Endothelial cell (in vitro differentiated cells): ENCODE data around the gene SFTPA2. TPM values are rescaled to one million over a fixed set of nuclear protein-coding genes. Genes with fewer than 3 reads are reported as not detected.
"Not testable (repeated sequence)": the region's sequence is repeated elsewhere in the genome, so short reads cannot be mapped to it uniquely, and the experiment has no call there.

Experiments used
- DNase-seq: peaks from one replicate; pipeline ENCODE4 v3.0.0; 2021; ENCODE audit warnings: low spot score
- H3K27ac Mint-ChIP-seq: one replicate; pipeline ENCODE4 v1.8.0; 2021; ENCODE audit warnings: mixed read lengths, inconsistent platforms; ENCODE audit not compliant: unreplicated experiment
- H3K27me3 Mint-ChIP-seq: one replicate; pipeline ENCODE4 v1.8.0; 2021; ENCODE audit warnings: mild to moderate bottlenecking, moderate library complexity, mixed read lengths, inconsistent platforms; ENCODE audit not compliant: unreplicated experiment
- H3K36me3 Mint-ChIP-seq: one replicate; pipeline ENCODE4 v1.8.0; 2021; ENCODE audit warnings: mild to moderate bottlenecking, low read depth, mixed read lengths, inconsistent platforms; ENCODE audit not compliant: unreplicated experiment
- H3K4me1 Mint-ChIP-seq: one replicate; pipeline ENCODE4 v1.8.0; 2021; ENCODE audit warnings: mild to moderate bottlenecking, mixed read lengths, inconsistent platforms; ENCODE audit not compliant: unreplicated experiment
- H3K4me3 Mint-ChIP-seq: one replicate; pipeline ENCODE4 v1.8.0; 2021; ENCODE audit warnings: mild to moderate bottlenecking, mixed read lengths, inconsistent platforms; ENCODE audit not compliant: unreplicated experiment
- H3K9me3 Mint-ChIP-seq: one replicate; pipeline ENCODE4 v1.8.0; 2021; ENCODE audit warnings: mixed read lengths, inconsistent platforms; ENCODE audit not compliant: unreplicated experiment
- CTCF ChIP-seq: fragments of 200-600 bp; sonication (generic); IDR thresholded peaks from one replicate; pipeline ENCODE4 v1.5.0; 2021; ENCODE audit warnings: antibody characterized with exemption; ENCODE audit not compliant: unreplicated experiment
- total RNA-seq: library from RNA; stranded (reverse); fragmentation: NEBNext Ultra II Directional; extraction: Animal tissue kit (Norgen Biotek cat#: 25700); gene quantifications from one replicate; pipeline ENCODE4 v1.2.1, GENCODE V29; 2021; ENCODE audit not compliant: unreplicated experiment

SFTPA2 gene
- total RNA-seq, 1 donor from 2014 or later, result not detected

- no peak for DNase-seq
Measured at GRCh38 chr10:79561257-79561656, 1.1 kb upstream of the SFTPA2 start.

DNA sequence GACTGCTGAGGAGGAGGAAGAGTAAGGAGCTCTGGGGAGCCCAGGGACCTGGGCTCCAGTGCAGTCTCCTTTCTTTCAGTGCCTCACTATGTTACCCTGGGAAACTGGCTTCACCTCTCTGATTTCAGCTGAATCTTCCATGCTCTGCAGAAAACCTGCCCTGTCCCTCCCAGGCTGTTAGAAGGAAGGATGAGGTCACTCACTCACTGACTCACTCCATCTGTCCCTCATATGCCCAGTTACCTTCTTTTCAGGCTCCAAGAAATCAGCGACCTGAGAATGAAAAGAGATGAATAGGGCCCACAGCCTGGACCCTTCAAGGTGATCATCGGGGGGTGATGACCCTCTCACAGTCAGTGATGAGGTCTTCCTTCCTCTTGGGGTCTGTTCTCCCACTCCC is 481 bp downstream of the SFTPA2 start:
- H3K4me1 Mint-ChIP-seq, result no peaks in the 10 kb centered on the region
- no peak overlapping the region for H3K27ac Mint-ChIP-seq
- H3K27me3 Mint-ChIP-seq, result peaks cover 2% of the 10 kb centered on the region
- no peak for TF ChIP-seq CTCF
- no peaks in the 10 kb centered on the region for H3K36me3 Mint-ChIP-seq
- no peaks in the 10 kb centered on the region for H3K9me3 Mint-ChIP-seq
- no peak for DNase-seq
- no peak overlapping the region for H3K4me3 Mint-ChIP-seq

More at GRCh38 chr10:79561257-79561656, 1.1 kb upstream of the SFTPA2 start:
- H3K9me3 Mint-ChIP-seq, result no peaks in the 10 kb centered on the region
- no peaks in the 10 kb centered on the region for H3K4me1 Mint-ChIP-seq
- no peak for TF ChIP-seq CTCF
- H3K36me3 Mint-ChIP-seq, result no peaks in the 10 kb centered on the region
- H3K27ac Mint-ChIP-seq, result no peak overlapping the region
- peaks cover 2% of the 10 kb centered on the region for H3K27me3 Mint-ChIP-seq
- no peak overlapping the region for H3K4me3 Mint-ChIP-seq

GRCh38 chr10:79556961-79557360 is 3.2 kb downstream of the SFTPA2 start:
- not testable (repeated sequence) for H3K4me3 Mint-ChIP-seq, H3K27me3 Mint-ChIP-seq, H3K9me3 Mint-ChIP-seq, H3K36me3 Mint-ChIP-seq, H3K4me1 Mint-ChIP-seq, DNase-seq, H3K27ac Mint-ChIP-seq

GRCh38 chr10:79555354-79556309 is 4.6 kb downstream of the SFTPA2 start:
- no peak for TF ChIP-seq CTCF
- Mint-ChIP-seq H3K36me3 (no peaks in the 10 kb centered on the region), H3K27ac (no peak overlapping the region), H3K4me1 (peaks cover 3% of the 10 kb centered on the region), H3K4me3 (no peak overlapping the region), H3K27me3 (peaks cover 2% of the 10 kb centered on the region), H3K9me3 (no peaks in the 10 kb centered on the region)
- DNase-seq, result no peak

DNA sequence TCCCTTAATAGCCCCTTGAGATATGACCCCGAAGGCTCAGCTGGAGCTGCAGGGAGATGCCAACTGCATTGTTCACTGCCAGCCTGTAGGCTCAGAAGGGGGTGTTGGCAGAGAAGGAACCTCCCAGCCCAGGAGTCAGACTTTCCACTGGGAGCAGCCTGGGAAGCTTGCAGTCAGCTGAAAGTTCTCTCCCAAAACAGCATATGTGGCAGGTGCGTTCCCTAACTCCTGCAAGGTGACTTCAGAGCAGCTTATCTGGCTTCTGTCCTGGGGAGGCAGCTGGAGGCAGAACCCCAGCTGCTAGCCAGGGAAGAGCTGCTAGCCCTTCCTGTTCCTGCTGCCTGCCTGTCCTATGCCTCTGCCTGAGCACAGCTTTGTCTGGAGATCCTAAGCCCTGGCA is 8.1 kb downstream of the SFTPA2 start:
- H3K4me1 Mint-ChIP-seq, result peaks cover 3% of the 10 kb centered on the region
- H3K9me3 Mint-ChIP-seq, result no peaks in the 10 kb centered on the region
- TF ChIP-seq CTCF, result no peak
- no peaks in the 10 kb centered on the region for H3K36me3 Mint-ChIP-seq
- H3K27ac Mint-ChIP-seq, result no peak overlapping the region
- H3K27me3 Mint-ChIP-seq, result no peaks in the 10 kb centered on the region
- DNase-seq, result no peak
- no peak overlapping the region for H3K4me3 Mint-ChIP-seq
